BLaER1 (cell line): ENCODE data around the gene SLC1A5.
"Not testable (repeated sequence)": the region's sequence is repeated elsewhere in the genome, so short reads cannot be mapped to it uniquely, and the experiment has no call there.

Experiments
- H3K27ac ChIP-seq: shearing (Covaris generic); formaldehyde crosslinking; 2 replicates; pipeline ENCODE4 v1.8.1; 2022
- H3K27me3 ChIP-seq: shearing (Covaris generic); formaldehyde crosslinking; 2 replicates; pipeline ENCODE4 v1.8.1; 2022
- H3K36me3 ChIP-seq: shearing (Covaris generic); formaldehyde crosslinking; 2 replicates; pipeline ENCODE4 v1.8.1; 2022
- H3K4me1 ChIP-seq: shearing (Covaris generic); formaldehyde crosslinking; 2 replicates; pipeline ENCODE4 v1.8.1; 2022
- H3K4me2 ChIP-seq: shearing (Covaris generic); formaldehyde crosslinking; 2 replicates; pipeline ENCODE4 v1.8.1; 2022
- H3K4me3 ChIP-seq: shearing (Covaris generic); formaldehyde crosslinking; 2 replicates; pipeline ENCODE4 v1.8.1; 2022
- H3K9ac ChIP-seq: shearing (Covaris generic); formaldehyde crosslinking; 2 replicates; pipeline ENCODE4 v1.8.1; 2022
- H3K9me3 ChIP-seq: shearing (Covaris generic); formaldehyde crosslinking; 2 replicates; pipeline ENCODE4 v1.8.1; 2022
- H4K20me1 ChIP-seq: shearing (Covaris generic); formaldehyde crosslinking; 2 replicates; pipeline ENCODE4 v1.8.1; 2022
- Cebpa-rat ChIP-seq: shearing (Covaris generic); IDR thresholded peaks from 2 replicates; pipeline ENCODE4 v1.8.1; 2022

SLC1A5 gene

DNA sequence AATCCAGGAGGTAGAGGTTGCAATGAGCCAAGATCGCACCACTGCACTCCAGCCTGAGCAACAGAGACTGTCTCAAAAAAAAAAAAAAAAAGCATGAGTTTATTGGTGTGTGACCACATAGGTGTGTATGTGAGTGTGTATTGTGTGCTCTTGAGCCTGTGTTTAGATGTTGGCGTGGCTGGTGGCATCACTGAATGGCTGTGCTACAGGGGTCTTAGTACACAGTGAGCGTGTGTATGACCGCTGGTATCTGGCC lies 2.5 kb downstream of the SLC1A5 start:
- Histone ChIP-seq H3K9me3 (no peaks in the 10 kb centered on the region), H3K9ac (peak overlapping the region; percentile 99), H3K4me3 (peak overlapping the region; percentile 89), H3K4me2 (peak overlapping the region; percentile 92), H4K20me1 (peaks cover 74% of the 10 kb centered on the region), H3K27ac (peak overlapping the region; percentile 95), H3K36me3 (peaks cover 54% of the 10 kb centered on the region), H3K4me1 (peaks cover 63% of the 10 kb centered on the region), H3K27me3 (no peaks in the 10 kb centered on the region)
- TF ChIP-seq Cebpa-rat, result no peak

DNA sequence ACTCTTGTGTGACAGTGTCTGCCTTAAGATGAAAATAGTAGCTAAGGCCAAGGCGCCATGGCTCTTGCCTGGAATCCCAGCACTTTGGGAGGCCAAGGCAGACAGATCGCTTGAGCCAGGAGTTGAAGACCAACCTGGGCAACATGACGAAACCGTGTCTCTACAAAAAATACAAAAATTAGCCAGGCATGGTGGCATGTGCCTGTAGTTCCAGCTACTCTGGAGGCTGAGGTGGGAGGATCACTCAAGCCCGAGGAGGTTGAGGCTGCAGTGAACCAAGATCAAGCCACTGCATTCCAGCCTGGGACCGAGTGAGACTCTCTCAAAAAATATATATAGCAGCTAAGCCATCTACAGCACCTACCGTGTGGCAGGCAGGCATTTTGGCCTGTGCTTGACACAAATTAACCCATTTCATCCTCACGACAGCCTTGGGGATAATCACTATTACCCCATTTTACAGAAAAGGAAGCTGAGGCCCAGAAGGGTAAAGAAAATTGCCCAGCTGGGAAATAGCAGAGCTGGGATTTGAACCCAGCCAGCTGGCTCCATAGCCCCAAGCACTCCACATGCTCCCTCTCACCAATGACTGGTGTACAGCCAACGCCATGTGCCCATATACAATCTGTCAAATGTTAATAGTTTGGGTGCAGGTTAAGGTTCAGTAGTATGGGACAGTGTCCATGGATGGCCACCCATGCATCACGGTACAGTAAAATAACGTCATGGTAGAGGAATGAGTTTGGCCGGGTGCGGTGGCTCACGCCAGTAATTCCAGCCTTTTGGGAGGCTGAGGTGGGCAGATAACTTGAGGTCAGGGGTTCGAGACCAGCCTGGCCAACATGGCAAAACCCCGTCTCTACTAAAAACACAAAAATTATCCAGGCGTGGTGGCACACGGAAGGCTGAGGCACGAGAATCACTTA lies 3.1 kb downstream of the SLC1A5 start:
- TF ChIP-seq Cebpa-rat, result no peak
- peak overlapping the region; percentile 89 for H3K4me3 ChIP-seq
- H3K4me1 ChIP-seq, result peaks cover 63% of the 10 kb centered on the region
- H3K27ac ChIP-seq, result peak overlapping the region; percentile 95
- peak overlapping the region; percentile 99 for H3K9ac ChIP-seq
- peaks cover 80% of the 10 kb centered on the region for H4K20me1 ChIP-seq
- no peaks in the 10 kb centered on the region for H3K9me3 ChIP-seq
- H3K4me2 ChIP-seq, result peak overlapping the region; percentile 92
- H3K27me3 ChIP-seq, result no peaks in the 10 kb centered on the region
- peaks cover 60% of the 10 kb centered on the region for H3K36me3 ChIP-seq

DNA sequence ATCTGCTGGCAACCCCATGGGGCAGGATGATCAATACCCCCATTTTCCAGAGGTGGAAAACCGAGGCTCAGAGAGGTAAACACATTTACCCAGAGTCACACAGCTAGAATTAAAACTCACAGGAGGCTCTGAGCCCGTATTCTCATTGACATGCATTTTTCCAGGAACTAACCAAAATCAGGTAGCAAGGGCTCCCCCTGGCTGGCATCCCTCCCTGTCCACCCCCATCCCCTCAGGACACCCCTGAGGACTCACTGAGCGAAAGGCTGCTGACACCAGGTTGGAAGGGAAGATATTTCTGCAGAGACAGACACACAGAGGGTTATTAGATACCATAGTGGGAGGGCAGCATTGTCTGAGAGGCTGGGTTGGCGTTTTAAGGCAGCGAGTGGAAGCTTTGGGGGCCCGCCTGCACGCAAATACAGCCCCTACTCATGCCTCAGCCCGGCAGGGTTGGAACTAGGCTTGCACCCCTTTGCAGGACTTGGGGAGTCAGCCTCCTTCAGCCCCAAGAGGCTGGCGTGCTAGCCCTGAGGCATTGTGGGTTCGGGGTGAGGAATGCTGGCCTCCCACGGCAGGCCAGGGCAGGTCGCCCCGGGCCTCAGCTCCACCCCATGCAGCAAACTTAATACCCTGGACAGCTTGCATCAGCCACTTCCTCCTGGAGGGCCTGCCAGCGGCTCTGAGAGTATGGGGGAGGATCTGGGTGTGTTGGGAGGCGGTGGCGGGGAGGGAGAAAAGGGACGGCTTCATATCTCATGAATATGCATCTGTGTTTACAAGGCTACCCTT lies 3.9 kb downstream of the SLC1A5 start:
- peak overlapping the region; percentile 99 for H3K9ac ChIP-seq
- H3K27me3 ChIP-seq, result no peaks in the 10 kb centered on the region
- H3K4me2 ChIP-seq, result peak overlapping the region; percentile 92
- H4K20me1 ChIP-seq, result peaks cover 88% of the 10 kb centered on the region
- TF ChIP-seq Cebpa-rat, result no peak
- H3K4me1 ChIP-seq, result peaks cover 63% of the 10 kb centered on the region
- peaks cover 68% of the 10 kb centered on the region for H3K36me3 ChIP-seq
- H3K4me3 ChIP-seq, result peak overlapping the region; percentile 89
- peak overlapping the region; percentile 95 for H3K27ac ChIP-seq
- no peaks in the 10 kb centered on the region for H3K9me3 ChIP-seq

DNA sequence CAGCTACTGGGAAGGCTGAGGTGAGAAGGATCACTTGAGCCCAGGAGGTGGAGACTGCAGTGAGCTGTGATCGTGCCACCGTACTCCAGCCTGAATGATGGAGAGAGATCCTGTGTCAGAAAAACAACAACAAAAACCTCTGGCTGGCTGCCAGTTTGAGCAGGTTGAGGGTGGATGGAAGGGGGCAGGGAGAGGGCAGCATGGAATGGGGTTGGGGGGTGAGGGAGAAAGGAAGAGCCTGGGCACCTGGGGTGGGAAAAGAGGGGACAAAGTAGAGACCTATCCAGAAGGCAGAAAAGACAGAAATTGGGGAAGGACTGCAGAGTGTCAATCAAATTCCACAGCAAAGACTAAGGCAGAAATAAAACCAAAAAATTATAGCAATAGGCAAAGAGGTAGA lies 4.7 kb downstream of the SLC1A5 start:
- peak overlapping the region; percentile 99 for H3K9ac ChIP-seq
- no peaks in the 10 kb centered on the region for H3K27me3 ChIP-seq
- peak overlapping the region; percentile 89 for H3K4me3 ChIP-seq
- peaks cover 96% of the 10 kb centered on the region for H4K20me1 ChIP-seq
- peaks cover 63% of the 10 kb centered on the region for H3K4me1 ChIP-seq
- H3K9me3 ChIP-seq, result no peaks in the 10 kb centered on the region
- H3K36me3 ChIP-seq, result peaks cover 76% of the 10 kb centered on the region
- H3K27ac ChIP-seq, result peak overlapping the region; percentile 95
- TF ChIP-seq Cebpa-rat, result no peak
- H3K4me2 ChIP-seq, result peak overlapping the region; percentile 92

DNA sequence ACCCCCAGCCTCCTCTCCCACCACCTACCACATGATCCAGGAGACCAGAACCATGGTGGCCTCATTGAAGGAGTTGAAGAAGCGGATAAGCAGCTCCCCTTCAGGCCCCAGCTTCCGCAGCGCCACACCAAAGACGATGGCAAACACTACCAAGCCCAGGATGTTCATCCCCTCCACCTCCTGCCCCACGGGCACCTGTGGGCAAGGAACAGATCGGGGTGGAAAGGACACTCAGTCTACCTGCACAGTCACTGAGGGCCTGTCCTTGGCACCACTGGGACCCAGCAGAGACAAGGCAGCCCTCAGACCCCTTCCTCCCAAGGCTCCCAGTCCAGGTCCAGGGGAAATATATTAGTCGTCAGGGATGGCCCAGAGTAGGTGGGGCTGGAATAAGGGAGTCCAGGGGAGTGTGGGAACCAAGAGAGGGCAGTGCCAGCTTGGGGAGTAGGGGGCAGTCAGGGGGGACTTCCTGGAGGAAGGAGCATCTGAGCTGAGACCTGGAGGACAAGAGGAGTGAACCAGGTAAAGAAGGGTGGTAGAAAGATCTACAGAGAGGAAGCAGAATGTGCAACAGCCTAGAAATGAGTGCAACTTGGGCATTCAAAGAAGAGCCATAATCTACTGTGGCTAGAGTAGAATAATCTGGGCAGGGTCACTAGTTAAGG lies 5.9 kb downstream of the SLC1A5 start:
- H3K4me2 ChIP-seq, result peak overlapping the region; percentile 92
- no peak for TF ChIP-seq Cebpa-rat
- no peak overlapping the region for H3K4me3 ChIP-seq
- H3K4me1 ChIP-seq, result peaks cover 71% of the 10 kb centered on the region
- peak overlapping the region; percentile 28 for H3K27ac ChIP-seq
- H3K27me3 ChIP-seq, result no peaks in the 10 kb centered on the region
- H3K9ac ChIP-seq, result peak overlapping the region; percentile 11; the same call in 1 of the 2 replicates
- peaks cover 88% of the 10 kb centered on the region for H3K36me3 ChIP-seq
- peaks cover 100% of the 10 kb centered on the region for H4K20me1 ChIP-seq
- H3K9me3 ChIP-seq, result no peaks in the 10 kb centered on the region

DNA sequence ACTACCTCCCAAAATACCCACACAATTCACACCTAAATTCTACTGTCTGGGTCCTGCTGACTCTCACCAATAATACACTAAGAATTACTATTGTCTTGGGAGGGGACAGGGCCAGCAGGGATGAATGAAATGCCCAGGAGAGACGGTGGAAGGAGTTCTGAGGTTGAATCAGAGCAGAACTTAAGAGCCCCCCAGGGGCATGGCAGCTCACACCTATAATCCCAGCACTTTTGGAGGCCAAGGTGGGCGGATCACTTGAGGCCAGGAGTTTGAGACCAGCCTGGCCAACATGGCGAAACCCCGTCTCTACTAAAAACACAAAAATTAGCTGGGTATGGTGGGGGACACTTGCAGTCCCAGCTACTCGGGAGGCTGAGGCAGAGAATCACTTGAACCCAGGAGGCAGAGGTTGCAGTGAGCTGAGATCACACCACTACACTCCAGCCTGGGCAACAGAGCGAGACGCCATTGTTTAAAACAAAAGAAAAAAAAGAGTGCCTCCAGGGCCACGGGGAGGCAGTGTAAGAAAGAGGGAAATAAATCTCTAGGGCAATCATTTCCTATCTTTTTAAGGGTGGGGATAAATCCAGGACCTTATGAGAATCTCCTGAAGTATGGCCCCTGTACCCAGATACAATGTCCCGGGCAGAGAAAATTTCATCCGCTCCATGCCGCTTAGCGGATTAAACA lies 10.3 kb downstream of the SLC1A5 start:
- not testable (repeated sequence) for H3K27ac ChIP-seq, H3K9me3 ChIP-seq, H3K4me3 ChIP-seq, H3K27me3 ChIP-seq
- peaks cover 96% of the 10 kb centered on the region for H4K20me1 ChIP-seq
- peaks cover 94% of the 10 kb centered on the region for H3K36me3 ChIP-seq
- H3K9ac ChIP-seq, result 0 out of 2 replicates have a peak overlapping the region, but pooled peaks have one; percentile 29
- H3K4me1 ChIP-seq, result peaks cover 45% of the 10 kb centered on the region
- H3K4me2 ChIP-seq, result peak overlapping the region; percentile 65; the same call in 1 of the 2 replicates

DNA sequence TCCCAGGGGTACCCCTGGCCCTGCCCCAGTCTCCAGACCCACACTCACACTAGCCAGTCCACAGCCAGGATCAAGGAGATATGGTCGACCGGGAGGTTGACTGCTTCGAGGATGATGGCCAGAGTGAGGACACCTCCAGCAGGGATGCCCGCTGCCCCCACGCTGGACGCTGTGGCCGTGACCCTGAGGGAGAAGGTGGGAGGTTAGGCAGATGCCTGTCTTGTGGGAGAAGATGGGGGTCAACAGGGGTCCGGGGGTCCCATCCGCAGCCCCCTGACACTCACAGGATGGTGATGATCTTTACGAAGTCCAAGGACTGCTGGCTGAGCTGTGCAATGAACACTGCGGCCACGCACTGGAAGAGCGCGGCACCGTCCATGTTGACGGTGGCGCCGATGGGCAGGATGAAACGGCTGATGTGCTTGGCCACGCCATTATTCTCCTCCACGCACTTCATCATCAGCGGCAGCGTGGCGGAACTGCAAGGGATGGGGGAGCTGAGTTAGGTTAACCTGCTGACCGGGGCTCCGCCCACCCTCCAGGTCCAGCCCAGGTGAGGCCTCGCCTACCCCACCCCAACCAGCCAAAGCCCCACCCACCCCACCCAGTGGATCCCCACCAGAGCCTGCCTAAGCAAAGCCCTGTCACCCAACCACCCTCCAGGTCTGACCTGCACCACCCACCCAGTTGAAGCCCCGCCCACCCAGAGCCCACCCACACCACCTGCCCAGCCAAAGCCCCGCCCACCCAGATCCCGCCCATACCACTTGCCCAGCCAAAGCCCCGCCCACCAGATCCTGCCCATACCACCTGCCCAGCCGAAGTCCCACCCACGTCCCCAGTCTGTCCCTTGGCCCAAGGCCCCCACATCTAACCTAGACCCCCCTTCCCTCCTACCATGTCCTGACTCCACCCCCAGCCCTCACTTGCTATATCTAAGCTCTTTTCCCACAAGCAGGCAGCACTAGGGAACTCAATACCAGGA lies 11.2 kb downstream of the SLC1A5 start:
- no peaks in the 10 kb centered on the region for H3K9me3 ChIP-seq
- no peaks in the 10 kb centered on the region for H3K27me3 ChIP-seq
- H3K36me3 ChIP-seq, result peaks cover 90% of the 10 kb centered on the region
- H3K27ac ChIP-seq, result no peak overlapping the region
- H3K4me3 ChIP-seq, result no peak overlapping the region
- H4K20me1 ChIP-seq, result peaks cover 90% of the 10 kb centered on the region
- H3K4me2 ChIP-seq, result no peak overlapping the region
- H3K4me1 ChIP-seq, result peaks cover 36% of the 10 kb centered on the region
- H3K9ac ChIP-seq, result no peak overlapping the region
- TF ChIP-seq Cebpa-rat, result no peak

DNA sequence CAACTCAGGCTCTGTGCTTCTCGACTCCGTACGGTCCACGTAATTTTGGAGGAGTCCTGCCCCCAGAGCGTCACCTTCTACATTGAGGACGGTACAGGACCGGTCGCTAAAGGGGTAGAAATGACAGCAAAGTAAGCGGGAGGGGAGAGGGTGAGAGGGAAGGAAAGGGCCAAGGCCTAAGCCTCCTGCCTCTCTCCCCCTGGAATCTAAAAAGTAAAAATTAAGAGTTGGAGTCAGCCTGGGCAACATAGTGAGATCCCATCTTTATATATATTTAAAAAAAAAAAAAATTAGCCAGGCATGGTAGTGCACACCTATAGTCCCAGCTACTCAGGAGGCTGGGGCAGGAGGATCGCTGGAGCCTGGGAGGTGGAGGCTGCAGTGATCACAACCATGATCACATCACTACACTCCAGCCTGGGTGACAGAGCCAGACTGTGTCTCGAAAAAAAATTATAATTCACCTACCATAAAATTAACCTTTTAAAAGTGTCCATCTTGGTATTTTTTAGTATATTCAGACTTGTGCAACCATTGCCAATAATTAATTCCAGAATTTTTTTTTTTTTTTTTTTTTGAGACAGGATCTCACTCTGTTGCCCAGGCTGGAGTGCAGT lies 12.6 kb downstream of the SLC1A5 start:
- Histone ChIP-seq H3K36me3 (peaks cover 84% of the 10 kb centered on the region), H3K27ac (no peak overlapping the region), H3K27me3 (no peaks in the 10 kb centered on the region), H3K4me2 (no peak overlapping the region), H3K9ac (no peak overlapping the region), H3K9me3 (no peaks in the 10 kb centered on the region), H3K4me1 (peaks cover 28% of the 10 kb centered on the region), H4K20me1 (peaks cover 77% of the 10 kb centered on the region), H3K4me3 (no peak overlapping the region)
- no peak for TF ChIP-seq Cebpa-rat
